Mesenchymal stem cell (in vitro differentiated cells and primary cell): ENCODE measurements around the gene TANC1.

ENCODE experiments used
- DNase-seq: peaks from one replicate; pipeline ENCODE4 v3.0.0-alpha.2; 2013
- H2AFZ ChIP-seq: one replicate; pipeline ENCODE4 v1.6.1; 2013; ENCODE audit warnings: low read depth, mild to moderate bottlenecking, control low read depth, inconsistent platforms, low read length, moderate library complexity
- H2AK5ac ChIP-seq: 2 replicates; pipeline ENCODE4 v1.6.1; 2013; ENCODE audit warnings: low read length, moderate library complexity, mild to moderate bottlenecking, inconsistent platforms; ENCODE audit not compliant: severe bottlenecking
- H2BK120ac ChIP-seq: one replicate; pipeline ENCODE4 v1.6.1; 2013; ENCODE audit warnings: low read depth, mild to moderate bottlenecking, inconsistent platforms, low read length, moderate library complexity
- H2BK12ac ChIP-seq, 2 experiments: one replicate each; pipeline ENCODE4 v1.6.1; 2013; ENCODE audit warnings: inconsistent platforms in 2 of 2, low read length in 2 of 2, mild to moderate bottlenecking in 2 of 2, moderate library complexity in 2 of 2, control low read depth in 1 of 2
- H2BK15ac ChIP-seq: one replicate; pipeline ENCODE4 v1.6.1; 2013; ENCODE audit warnings: mild to moderate bottlenecking, low read depth, inconsistent platforms; ENCODE audit not compliant: poor library complexity, severe bottlenecking
- H2BK5ac ChIP-seq: 2 replicates; pipeline ENCODE4 v1.6.1; 2013; ENCODE audit warnings: low read depth, mild to moderate bottlenecking, low read length, control low read depth, inconsistent platforms; ENCODE audit not compliant: poor library complexity, severe bottlenecking
- H3K14ac ChIP-seq, 2 experiments: one replicate each; pipeline ENCODE4 v1.6.1; 2013; ENCODE audit warnings: inconsistent platforms in 2 of 2, low read length in 2 of 2, control low read depth in 1 of 2, mild to moderate bottlenecking in 1 of 2, moderate library complexity in 1 of 2
- H3K18ac ChIP-seq, 2 experiments: one replicate each; pipeline ENCODE4 v1.6.1; 2013; ENCODE audit warnings: inconsistent platforms in 2 of 2, low read length in 2 of 2, control low read depth in 1 of 2, low read depth in 1 of 2, mild to moderate bottlenecking in 1 of 2
- H3K23ac ChIP-seq, 2 experiments: one replicate each; pipeline ENCODE4 v1.6.1; 2013; ENCODE audit warnings: inconsistent platforms in 2 of 2, low read length in 2 of 2, mild to moderate bottlenecking in 2 of 2, moderate library complexity in 2 of 2, control low read depth in 1 of 2
- H3K27ac ChIP-seq: 2 replicates; pipeline ENCODE4 v1.5.1; 2013; ENCODE audit warnings: mild to moderate bottlenecking, moderate library complexity, low read length, control low read depth, inconsistent platforms; ENCODE audit not compliant: poor library complexity, severe bottlenecking
- H3K27me3 ChIP-seq, 2 experiments: 2 replicates each; pipeline versions ENCODE4 v1.6.1 to v1.7.0; 2013; ENCODE audit warnings: low read length in 2 of 2, mild to moderate bottlenecking in 2 of 2, moderate library complexity in 2 of 2, control low read depth in 1 of 2, inconsistent platforms in 1 of 2; ENCODE audit not compliant: control insufficient read depth in 1 of 2, insufficient read depth in 1 of 2
- H3K36me3 ChIP-seq, 2 experiments: 2 replicates each; pipeline versions ENCODE4 v1.6.1 to v1.7.0; 2013; ENCODE audit warnings: low read length in 2 of 2, control low read depth in 1 of 2, inconsistent platforms in 1 of 2, low read depth in 1 of 2, mild to moderate bottlenecking in 1 of 2; ENCODE audit not compliant: insufficient read depth in 2 of 2, control insufficient read depth in 1 of 2
- H3K4ac ChIP-seq, 2 experiments: one replicate each; pipeline ENCODE4 v1.6.1; 2013; ENCODE audit warnings: inconsistent platforms in 2 of 2, low read length in 2 of 2, mild to moderate bottlenecking in 2 of 2, moderate library complexity in 2 of 2, control low read depth in 1 of 2, low read depth in 1 of 2
- H3K4me1 ChIP-seq: 2 replicates; pipeline ENCODE4 v1.6.1; 2013; ENCODE audit warnings: low read depth, low read length, control low read depth; ENCODE audit not compliant: control insufficient read depth, insufficient read depth
- H3K4me2 ChIP-seq: 2 replicates; pipeline ENCODE4 v1.6.1; 2013; ENCODE audit warnings: low read length, mild to moderate bottlenecking, inconsistent platforms; ENCODE audit not compliant: poor library complexity, severe bottlenecking
- H3K4me3 ChIP-seq, 2 experiments: 2 replicates each; pipeline versions ENCODE4 v1.5.1 to v1.7.0; 2013; ENCODE audit warnings: low read length in 2 of 2, mild to moderate bottlenecking in 2 of 2, control low read depth in 1 of 2, low read depth in 1 of 2; ENCODE audit not compliant: insufficient read depth in 1 of 2
- H3K79me1 ChIP-seq: replicated peaks from 2 replicates; pipeline ENCODE4 v1.6.1; 2013; ENCODE audit warnings: mild to moderate bottlenecking, control low read depth, low read length, inconsistent platforms; ENCODE audit not compliant: poor library complexity, severe bottlenecking
- H3K9ac ChIP-seq: 2 replicates; pipeline ENCODE4 v1.7.0; 2013; ENCODE audit warnings: mild to moderate bottlenecking, low read length, moderate library complexity
- H3K9me3 ChIP-seq: 2 replicates; pipeline ENCODE4 v1.7.0; 2013; ENCODE audit warnings: mild to moderate bottlenecking, low read length; ENCODE audit not compliant: control insufficient read depth
- H4K8ac ChIP-seq: one replicate; pipeline ENCODE4 v1.6.1; 2013; ENCODE audit warnings: inconsistent platforms, mild to moderate bottlenecking, low read length, moderate library complexity
- H4K91ac ChIP-seq: one replicate; pipeline ENCODE4 v1.6.1; 2013; ENCODE audit warnings: mild to moderate bottlenecking, low read length, inconsistent platforms
- WGBS: methylation state at CpG from one replicate; pipeline ENCODE4 v1.1.7; 2013; ENCODE audit warnings: mixed read lengths; 5-methylcytosine and 5-hydroxymethylcytosine counted together

The TANC1 gene

DNA sequence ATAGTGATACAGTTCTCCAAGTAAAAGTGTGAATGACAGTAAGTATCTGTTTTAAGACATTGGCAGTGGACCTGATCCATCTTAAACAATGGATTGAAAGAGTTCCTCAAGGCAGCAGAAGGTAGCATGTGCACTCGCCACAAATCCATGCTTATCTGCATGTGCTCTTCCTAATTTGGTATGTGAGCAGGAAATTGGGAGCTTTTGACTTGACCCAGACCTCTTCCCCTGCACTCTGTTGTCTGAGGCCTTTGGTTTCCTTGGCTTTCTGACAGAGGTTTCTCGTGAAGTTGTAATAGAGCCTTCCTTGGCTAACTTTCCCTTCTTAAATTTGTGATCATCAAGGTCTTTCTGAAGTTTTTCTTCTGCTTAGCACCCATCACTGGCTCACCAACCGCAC lies 204.0 kb downstream of the TANC1 start:
- Histone ChIP-seq H3K14ac (no peak overlapping the region), H3K4me2 (no peak overlapping the region), H2BK5ac (no peak overlapping the region), H3K9me3 (no peaks in the 10 kb centered on the region), H3K4me3 (no peak overlapping the region), H2BK15ac (no peak overlapping the region), H3K4me1 (no peaks in the 10 kb centered on the region), H3K36me3 (peaks cover 31 to 34% of the 10 kb centered on the region in 2 experiments), H4K91ac (no peak overlapping the region), H3K79me1 (peaks cover 15% of the 10 kb centered on the region), H3K18ac (no peak overlapping the region), H3K9ac (no peak overlapping the region), H2BK120ac (no peak overlapping the region), H4K8ac (no peak overlapping the region), H2BK12ac (no peak overlapping the region), H3K27me3 (no peaks in the 10 kb centered on the region), H2AK5ac (no peak overlapping the region), H3K27ac (no peak overlapping the region), H3K23ac (no peak overlapping the region), H3K4ac (no peak overlapping the region), H2AFZ (no peak overlapping the region)
- 96% methylated on average over 2 of the region's 3 CpGs for WGBS
- no peak for DNase-seq

DNA sequence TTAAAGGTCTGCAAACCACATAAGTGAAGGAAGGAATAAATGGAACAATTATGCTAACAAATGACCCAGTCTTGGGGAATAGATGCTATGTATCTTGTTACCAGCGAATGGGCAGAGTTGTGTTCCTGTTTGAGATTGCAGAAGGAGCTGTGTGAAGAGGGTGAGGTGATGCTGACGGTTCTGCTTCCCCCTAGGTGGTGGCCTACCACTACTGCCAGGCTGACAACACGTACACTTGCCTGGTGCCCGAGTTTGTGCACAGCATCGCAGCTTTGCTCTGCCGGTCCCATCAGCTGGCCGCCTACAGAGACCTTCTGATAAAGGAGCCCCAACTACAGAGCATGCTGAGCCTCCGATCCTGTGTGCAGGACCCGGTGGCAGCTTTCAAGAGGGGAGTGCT lies 206.3 kb downstream of the TANC1 start:
- Histone ChIP-seq H3K4me1 (no peaks in the 10 kb centered on the region), H3K9ac (no peak overlapping the region), H3K27ac (no peak overlapping the region), H4K91ac (no peak overlapping the region), H3K4me3 (no peak overlapping the region), H3K27me3 (no peaks in the 10 kb centered on the region), H2AFZ (no peak overlapping the region), H3K18ac (no peak overlapping the region), H2BK15ac (no peak overlapping the region), H3K9me3 (no peaks in the 10 kb centered on the region), H2AK5ac (no peak overlapping the region), H3K4me2 (no peak overlapping the region), H2BK120ac (no peak overlapping the region), H3K4ac (no peak overlapping the region), H3K79me1 (peaks cover 18% of the 10 kb centered on the region), H3K36me3 (peaks cover 31 to 48% of the 10 kb centered on the region in 2 experiments), H2BK5ac (no peak overlapping the region), H4K8ac (no peak overlapping the region), H2BK12ac (no peak overlapping the region), H3K23ac (no peak overlapping the region), H3K14ac (no peak overlapping the region)
- WGBS = 95% methylated on average over 9 of the region's 9 CpGs
- DNase-seq = no peak

DNA sequence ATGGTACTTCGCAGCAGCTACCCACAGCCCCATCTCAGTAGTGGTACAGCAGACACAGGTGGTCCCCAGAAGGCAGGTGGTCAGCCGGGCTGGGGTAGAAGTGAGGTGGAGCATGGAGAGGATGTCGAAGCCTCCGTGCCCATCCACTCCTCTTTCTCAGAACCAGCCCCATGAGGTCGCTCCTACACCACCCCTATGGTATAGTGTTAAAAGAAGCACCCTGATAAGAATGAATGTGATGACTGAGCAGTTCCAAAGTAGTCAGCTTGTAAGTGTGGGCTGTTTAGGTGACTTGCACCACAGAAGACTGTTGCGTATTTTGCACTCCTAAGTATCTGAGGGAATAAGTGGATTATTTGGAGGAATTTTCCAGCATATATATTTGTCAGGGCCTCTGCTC lies 206.7 kb downstream of the TANC1 start:
- 50% methylated on average over 2 of the region's 6 CpGs for WGBS
- H3K18ac ChIP-seq = no peak overlapping the region

DNA sequence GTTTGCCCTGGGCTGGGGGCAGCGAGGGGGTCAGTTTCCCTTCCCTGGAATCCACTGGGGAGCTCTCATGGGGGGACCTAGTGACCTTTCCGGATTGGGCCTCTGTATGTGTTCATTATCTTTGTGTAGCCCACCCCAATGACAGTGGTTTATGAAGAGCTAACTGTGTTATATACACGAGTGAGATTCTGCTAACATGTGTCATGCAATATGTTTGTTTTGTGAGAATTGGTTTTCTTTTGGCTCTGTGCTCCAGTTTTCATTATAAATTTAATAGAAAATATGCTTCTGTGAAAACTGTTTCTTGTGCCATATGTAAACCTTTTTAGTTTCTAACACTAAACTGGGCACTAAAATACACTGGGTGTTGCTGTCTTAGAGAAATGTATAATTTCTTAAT lies 207.5 kb downstream of the TANC1 start:
- H3K4ac ChIP-seq = no peak overlapping the region
- H2AFZ ChIP-seq = no peak overlapping the region
- H4K91ac ChIP-seq = no peak overlapping the region
- no peak overlapping the region for H3K18ac ChIP-seq
- 90% methylated on average over 3 of the region's 3 CpGs for WGBS
- no peaks in the 10 kb centered on the region for H3K4me1 ChIP-seq
- no peak overlapping the region for H3K9ac ChIP-seq
- H3K36me3 ChIP-seq = peaks cover 24 to 50% of the 10 kb centered on the region in 2 experiments
- no peaks in the 10 kb centered on the region for H3K9me3 ChIP-seq
- no peak overlapping the region for H3K23ac ChIP-seq
- no peak overlapping the region for H2AK5ac ChIP-seq
- no peaks in the 10 kb centered on the region for H3K27me3 ChIP-seq
- no peak overlapping the region for H4K8ac ChIP-seq
- no peak overlapping the region for H3K4me2 ChIP-seq
- no peak overlapping the region for H2BK120ac ChIP-seq
- no peak overlapping the region for H3K4me3 ChIP-seq
- no peak overlapping the region for H2BK15ac ChIP-seq
- H3K79me1 ChIP-seq = peaks cover 23% of the 10 kb centered on the region
- no peak overlapping the region for H2BK5ac ChIP-seq
- H3K27ac ChIP-seq = no peak overlapping the region
- DNase-seq = no peak
- no peak overlapping the region for H3K14ac ChIP-seq
- no peak overlapping the region for H2BK12ac ChIP-seq

More for the DNA sequence above, 206.7 kb downstream of the TANC1 start:
- H3K23ac ChIP-seq = no peak overlapping the region
- H2BK5ac ChIP-seq = no peak overlapping the region
- no peak overlapping the region for H2BK15ac ChIP-seq
- no peaks in the 10 kb centered on the region for H3K9me3 ChIP-seq
- H4K8ac ChIP-seq = no peak overlapping the region
- H2AK5ac ChIP-seq = no peak overlapping the region
- no peak overlapping the region for H3K4me2 ChIP-seq
- H3K14ac ChIP-seq = no peak overlapping the region
- H3K36me3 ChIP-seq = peaks cover 28 to 50% of the 10 kb centered on the region in 2 experiments
- DNase-seq = no peak
- no peaks in the 10 kb centered on the region for H3K4me1 ChIP-seq
- H3K4me3 ChIP-seq = no peak overlapping the region
- no peak overlapping the region for H2BK120ac ChIP-seq
- H4K91ac ChIP-seq = no peak overlapping the region
- H3K27ac ChIP-seq = no peak overlapping the region
- H3K9ac ChIP-seq = no peak overlapping the region
- H2AFZ ChIP-seq = no peak overlapping the region
- no peak overlapping the region for H2BK12ac ChIP-seq
- H3K4ac ChIP-seq = no peak overlapping the region
- H3K27me3 ChIP-seq = no peaks in the 10 kb centered on the region
- peaks cover 18% of the 10 kb centered on the region for H3K79me1 ChIP-seq
